Middle frontal gyrus (tissue), 1 donor: ENCODE results near the gene PDPR.
"Not testable (repeated sequence)": the region's sequence is repeated elsewhere in the genome, so short reads cannot be mapped to it uniquely, and the experiment has no call there.

ENCODE experiments used
- DNase-seq: peaks from one replicate; pipeline ENCODE4 v3.0.0-alpha.2; 2015; ENCODE audit warnings: low spot score; ENCODE audit errors: extremely low spot score

Gene PDPR

GRCh38 chr16:70127706-70128105, 13.6 kb downstream of the PDPR start:
- not testable (repeated sequence) for DNase-seq

DNA sequence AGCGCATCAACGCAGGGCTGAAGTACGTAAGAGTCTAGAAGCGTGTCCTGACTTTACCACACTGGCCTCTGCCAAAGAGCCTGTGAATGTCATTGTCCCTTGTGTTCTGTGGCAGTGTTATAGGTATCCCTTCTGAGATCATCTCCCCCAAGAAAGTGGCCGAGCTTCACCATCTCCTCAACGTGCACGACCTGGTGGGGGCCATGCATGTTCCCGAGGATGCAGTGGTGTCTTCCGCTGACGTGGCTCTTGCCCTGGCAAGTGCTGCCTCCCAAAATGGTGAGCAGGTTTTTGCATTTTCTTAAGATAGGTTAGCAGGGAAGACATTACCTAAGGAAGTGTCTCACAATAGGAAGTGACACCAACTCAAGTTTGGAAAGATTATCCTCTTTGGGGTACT, 14.7 kb downstream of the PDPR start:
- not testable (repeated sequence) for DNase-seq

GRCh38 chr16:70135796-70136195, 21.7 kb downstream of the PDPR start:
- DNase-seq = not testable (repeated sequence)

- DNase-seq = not testable (repeated sequence)
Observed at GRCh38 chr16:70136595-70136994, 22.5 kb downstream of the PDPR start.

DNA sequence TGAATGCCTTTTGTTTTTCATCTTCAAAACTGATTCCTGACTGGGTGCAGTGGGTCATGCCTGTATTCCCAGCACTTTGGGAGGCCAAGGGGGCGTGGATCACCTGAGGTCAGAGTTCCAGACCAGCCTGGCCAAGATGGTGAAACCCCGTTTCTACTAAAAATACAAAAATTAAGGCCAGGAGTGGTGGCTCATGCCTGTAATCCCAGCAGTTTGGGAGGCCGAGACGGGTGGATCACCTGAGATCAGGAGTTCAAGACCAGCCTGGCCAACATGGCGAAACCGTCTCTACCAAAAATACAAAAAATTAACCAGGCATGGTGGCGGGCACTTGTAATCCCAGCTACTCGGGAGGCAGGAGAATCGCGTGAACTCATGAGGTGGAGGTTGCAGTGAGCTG, 28.6 kb downstream of the PDPR start:
- DNase-seq = not testable (repeated sequence)

DNA sequence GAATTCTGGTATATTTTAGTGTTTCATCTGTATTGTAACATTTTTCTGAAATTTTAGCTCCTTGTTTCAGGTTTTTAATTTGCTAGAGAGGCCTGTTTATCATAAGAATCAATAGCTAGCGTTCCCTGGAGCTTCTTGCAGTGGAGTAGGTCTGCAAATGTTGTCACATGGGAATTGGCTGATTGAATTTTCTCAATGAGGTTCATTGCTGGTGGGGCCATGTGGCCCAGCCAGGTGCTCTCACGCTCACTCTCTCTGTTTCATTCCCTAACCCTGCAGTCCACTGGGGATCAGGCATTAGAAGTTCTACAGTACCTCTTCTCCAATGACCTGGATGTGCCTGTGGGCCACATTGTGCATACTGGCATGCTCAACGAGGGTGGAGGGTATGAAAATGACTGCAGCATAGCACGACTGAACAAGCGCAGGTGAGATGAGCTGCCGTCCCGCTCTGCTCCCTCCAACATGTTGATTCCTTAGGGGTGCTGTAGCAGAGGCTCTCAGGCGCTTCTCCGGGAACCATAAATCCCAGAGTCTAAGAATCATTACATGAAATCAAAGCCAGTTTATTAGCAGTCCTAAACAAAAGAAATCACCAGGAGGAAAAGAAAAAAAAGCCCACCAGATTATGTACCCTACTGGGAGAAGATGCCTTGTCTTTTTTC, 29.2 kb downstream of the PDPR start:
- DNase-seq = not testable (repeated sequence)

DNA sequence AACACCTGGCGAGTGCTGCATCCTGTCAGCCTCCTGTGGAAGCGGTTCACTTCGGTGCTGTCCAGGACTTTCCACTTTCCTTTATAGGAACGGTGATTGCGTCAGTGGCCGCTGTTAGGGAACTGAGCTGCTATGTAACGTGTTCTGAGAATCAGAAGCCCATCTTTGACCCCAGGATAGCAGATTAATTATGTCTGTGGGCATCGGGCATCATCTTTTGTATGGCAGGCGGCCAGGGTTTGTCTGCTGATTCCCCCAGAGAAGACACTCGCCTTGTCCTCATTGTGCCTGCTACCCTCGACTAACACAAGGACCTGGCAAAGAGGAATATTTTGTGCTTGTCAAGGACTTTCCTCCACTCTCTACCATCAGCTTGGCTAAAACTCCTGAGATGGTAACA, 33.7 kb downstream of the PDPR start:
- not testable (repeated sequence) for DNase-seq

GRCh38 chr16:70148453-70148852, 34.3 kb downstream of the PDPR start:
- not testable (repeated sequence) for DNase-seq

GRCh38 chr16:70149296-70149695, 35.2 kb downstream of the PDPR start:
- not testable (repeated sequence) for DNase-seq

DNA sequence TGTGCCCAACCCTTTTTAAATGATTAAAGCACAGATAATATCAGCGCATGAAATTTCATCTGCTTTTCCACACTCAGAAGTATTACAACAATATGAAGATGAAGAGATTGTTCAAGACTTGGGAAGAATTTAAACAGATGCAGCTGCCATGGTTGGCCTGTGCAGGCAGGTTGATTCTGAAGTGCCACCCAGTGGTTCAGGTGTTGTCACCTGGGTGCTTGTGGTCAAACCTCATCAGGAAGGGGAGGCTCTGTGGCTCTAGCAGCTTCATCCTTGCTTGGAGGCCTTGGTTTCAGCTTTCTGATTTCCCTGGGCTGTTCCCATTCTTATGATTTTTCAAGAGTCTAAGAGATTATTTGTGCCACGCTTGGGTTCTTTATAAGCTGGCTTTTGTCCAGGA, 37.3 kb downstream of the PDPR start:
- no peak for DNase-seq

DNA sequence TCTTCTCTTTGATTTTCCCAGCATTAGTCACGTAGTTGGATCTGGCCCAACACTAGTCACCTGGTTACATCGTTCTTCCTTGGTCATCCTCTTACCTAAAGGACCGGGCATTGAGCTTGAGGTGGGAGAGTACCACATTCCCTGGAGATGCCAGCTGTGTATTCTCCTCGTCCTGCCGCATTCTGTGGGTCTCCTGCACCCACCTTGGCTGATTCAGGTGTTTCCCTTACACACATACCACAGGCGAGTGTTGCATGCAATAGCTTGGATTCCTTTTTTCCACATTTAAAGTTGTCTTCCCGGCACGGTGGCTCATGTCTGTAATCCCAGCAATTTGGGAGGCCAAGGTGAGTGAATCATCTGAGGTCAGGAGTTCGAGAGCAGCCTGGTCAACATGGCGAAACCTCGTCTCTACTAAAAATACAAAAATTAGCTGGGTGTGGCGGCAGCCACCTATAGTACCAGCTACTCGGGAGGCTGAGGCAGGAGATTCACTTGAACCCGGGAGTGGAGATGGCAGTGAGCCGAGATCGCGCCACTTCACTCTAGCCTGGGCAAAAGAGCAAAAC, 37.9 kb downstream of the PDPR start:
- DNase-seq = no peak

DNA sequence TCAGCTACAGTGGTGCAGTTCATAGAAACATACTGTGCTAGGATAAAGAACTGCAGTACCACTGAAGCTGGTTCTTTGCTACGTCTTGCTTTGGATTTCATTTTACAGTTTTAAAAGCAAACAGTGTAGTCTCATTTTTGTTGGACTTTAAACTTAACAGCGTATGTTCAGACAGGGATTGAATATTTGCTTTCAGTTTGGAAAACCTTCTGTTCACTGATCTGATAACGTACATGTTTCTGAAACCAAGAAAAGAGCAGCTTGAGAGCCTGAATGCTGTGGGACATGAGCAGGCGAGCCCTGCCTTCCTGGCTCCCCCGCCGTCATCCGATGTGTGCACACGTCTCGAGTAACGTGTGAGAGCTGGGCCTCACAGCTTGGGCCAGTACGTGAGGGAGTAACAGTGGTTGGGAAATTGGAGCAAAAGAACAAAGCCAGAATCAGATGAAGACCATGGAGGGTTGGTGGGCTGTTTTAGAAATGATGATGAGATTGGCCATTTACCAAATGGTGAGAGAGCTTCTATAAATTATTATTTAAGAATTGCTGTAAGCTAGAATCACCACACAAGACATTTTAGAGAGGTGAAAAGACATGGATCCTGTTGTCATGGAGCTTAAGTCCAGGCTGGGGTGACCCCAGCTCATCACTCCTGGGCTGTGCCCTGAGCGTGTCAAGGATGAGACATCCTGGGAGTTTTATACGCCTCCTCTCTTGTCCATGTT, 38.6 kb downstream of the PDPR start:
- DNase-seq = no peak

GRCh38 chr16:70154736-70155135, 40.6 kb downstream of the PDPR start:
- not testable (repeated sequence) for DNase-seq

GRCh38 chr16:70156207-70156978, 42.3 kb downstream of the PDPR start:
- DNase-seq = no peak

DNA sequence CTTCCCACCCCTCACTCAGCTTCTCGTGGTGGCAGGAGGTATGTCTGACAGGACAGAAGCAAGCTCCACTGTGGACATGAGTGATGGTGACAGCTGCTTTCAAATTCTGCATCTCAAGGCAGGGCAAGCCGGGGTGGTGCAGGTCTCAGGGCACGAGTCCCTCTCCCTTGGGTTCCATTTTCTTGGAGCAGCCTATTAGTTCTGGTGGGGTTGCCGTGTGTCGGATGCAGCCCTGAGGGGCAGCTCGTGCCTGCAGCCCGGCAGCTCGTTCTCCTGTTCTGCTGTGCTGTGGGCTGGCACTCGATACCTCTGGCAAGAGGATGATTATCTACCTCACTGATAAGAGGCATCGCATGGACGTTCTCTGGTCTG, 43.0 kb downstream of the PDPR start:
- no peak for DNase-seq

- no peak for DNase-seq
Observed at GRCh38 chr16:70157477-70158260, 43.5 kb downstream of the PDPR start.

DNA sequence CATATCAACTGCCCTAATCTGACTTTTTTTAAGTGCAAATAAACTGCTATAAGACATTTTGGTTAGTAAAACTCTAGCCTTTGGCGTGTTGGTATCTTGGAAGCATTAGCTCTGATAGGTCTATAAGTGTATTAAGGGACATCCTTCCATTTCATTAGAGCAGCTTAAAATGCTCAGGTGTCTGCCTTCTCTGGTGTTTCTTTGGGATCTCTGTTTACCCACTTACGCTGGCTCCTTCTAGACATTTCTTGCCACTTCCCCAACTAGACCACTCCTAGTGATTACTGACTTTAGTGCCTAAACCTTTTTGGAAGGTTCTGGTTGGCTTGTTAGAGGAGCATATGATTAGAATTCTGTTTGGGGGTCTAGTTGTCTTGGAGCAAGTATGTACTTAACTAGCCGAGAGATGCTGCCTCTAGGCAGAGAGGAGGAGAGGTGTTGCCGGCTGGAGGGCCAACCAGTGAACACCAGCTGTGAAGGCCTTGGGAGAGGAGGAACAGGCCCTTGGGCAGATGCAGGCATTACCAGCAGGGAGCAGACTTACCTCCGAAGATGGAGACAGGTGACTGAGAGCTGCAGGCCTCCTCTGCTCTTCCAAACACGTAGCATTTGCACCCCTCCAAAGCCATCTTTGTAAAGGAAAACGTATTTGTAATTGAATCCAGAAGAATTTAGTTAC, 44.3 kb downstream of the PDPR start:
- DNase-seq = no peak

- no peak for DNase-seq
Observed at GRCh38 chr16:70159355-70160348, 45.5 kb downstream of the PDPR start.

GRCh38 chr16:70160388-70160787, 46.3 kb downstream of the PDPR start:
- no peak for DNase-seq
